CD4-positive, alpha-beta T cell treated with Interleukin-21 for 1 hour (primary cell): Measurements from ENCODE around the gene RNPEP.
"Not testable (repeated sequence)": the region's sequence is repeated elsewhere in the genome, so short reads cannot be mapped to it uniquely, and the experiment has no call there.

ENCODE experiments used
- DNase-seq: peaks from one replicate; pipeline ENCODE4 v3.0.0-alpha.2; 2020

The RNPEP gene

GRCh38 chr1:202038688-202039346 is 56.4 kb downstream of the RNPEP start:
- DNase-seq: no peak

GRCh38 chr1:202045705-202046104 is 63.3 kb downstream of the RNPEP start:
- DNase-seq: no peak

GRCh38 chr1:202046227-202046626 is 63.8 kb downstream of the RNPEP start:
- DNase-seq: no peak

GRCh38 chr1:202046748-202047708 is 64.6 kb downstream of the RNPEP start:
- no peak for DNase-seq

DNA sequence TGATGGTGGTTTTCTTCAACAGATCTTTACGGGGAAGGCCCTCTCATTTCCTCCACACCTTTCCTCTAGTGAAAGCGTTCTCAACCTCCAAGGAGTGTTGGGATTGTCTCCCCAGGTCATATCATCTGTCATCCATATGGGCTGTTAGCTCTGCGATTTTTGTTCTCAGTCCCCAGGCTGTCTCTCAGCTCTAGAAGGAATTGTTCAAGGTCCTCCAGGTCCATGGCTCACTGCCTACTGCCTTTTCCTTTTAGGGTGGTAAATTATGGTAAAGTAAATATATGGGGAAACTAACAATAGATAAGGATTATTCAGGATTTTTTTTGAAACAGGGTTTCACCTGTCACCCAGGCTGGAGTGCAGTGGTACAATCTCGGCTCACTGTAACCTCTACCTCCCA is 65.5 kb downstream of the RNPEP start:
- DNase-seq: no peak

- DNase-seq: no peak
Measured at GRCh38 chr1:202049129-202049528, 66.7 kb downstream of the RNPEP start.

- DNase-seq: no peak
Measured at GRCh38 chr1:202054094-202054493, 71.6 kb downstream of the RNPEP start.

DNA sequence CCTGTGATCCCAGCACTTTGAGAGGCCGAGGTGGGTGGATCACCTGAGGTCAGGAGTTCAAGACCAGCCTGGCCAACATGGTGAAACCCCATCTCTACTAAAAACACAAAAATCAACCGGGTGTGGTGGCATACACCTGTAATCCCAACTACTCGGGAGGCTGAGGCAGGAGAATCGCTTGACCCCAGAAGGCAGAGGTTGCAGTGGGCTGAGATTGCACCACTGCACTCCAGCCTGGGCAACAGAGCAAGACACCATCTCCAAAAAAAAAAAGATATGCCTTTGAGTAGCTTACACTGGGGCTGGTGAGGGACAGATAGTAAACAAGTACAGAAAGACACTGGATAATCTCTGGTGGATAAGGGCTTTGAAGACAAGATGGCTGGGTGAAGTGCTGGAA is 72.2 kb downstream of the RNPEP start:
- DNase-seq: not testable (repeated sequence)
